Natural killer cell treated with Interleukin-12 subunit alpha and Interleukin-12 subunit beta and Interleukin-15 and Interleukin-18, amount 100 ng/mL, for 72 hours (primary cell): ENCODE data around the gene MUC15. TPM values are rescaled to one million over a fixed set of nuclear protein-coding genes. Genes with fewer than 3 reads are reported as not detected.

Source experiments
- ATAC-seq, 2 donors: fragments of 150-1000 bp; cut with Tn5 transposase in 1 of 2; sonication (Bioruptor Pico), chemical (Tn5 transposase) in 1 of 2; 2 replicates each; pipeline ENCODE4 v1.10.0; 2021
- DNase-seq: peaks from one replicate; pipeline ENCODE4 v3.0.0; 2022; ENCODE audit warnings: low spot score
- H3K27ac Mint-ChIP-seq, 2 donors: 1 replicate in 1 of 2; 2 replicates in 1 of 2; pipeline ENCODE4 v1.8.0; 2022; ENCODE audit warnings: mixed read lengths in 2 of 2, mild to moderate bottlenecking in 1 of 2, moderate library complexity in 1 of 2
- H3K27me3 Mint-ChIP-seq, 2 donors: 1 replicate in 1 of 2; 2 replicates in 1 of 2; pipeline ENCODE4 v1.8.0; 2022; ENCODE audit warnings: mixed read lengths in 2 of 2
- H3K36me3 Mint-ChIP-seq: one replicate; pipeline ENCODE4 v1.8.0; 2022; ENCODE audit warnings: mixed read lengths
- H3K4me1 Mint-ChIP-seq, 2 donors: 1 replicate in 1 of 2; 2 replicates in 1 of 2; pipeline ENCODE4 v1.8.0; 2022; ENCODE audit warnings: low read depth in 2 of 2, mixed read lengths in 2 of 2, mild to moderate bottlenecking in 1 of 2
- H3K4me3 Mint-ChIP-seq: one replicate; pipeline ENCODE4 v1.8.0; 2022; ENCODE audit warnings: mixed read lengths
- H3K9me3 Mint-ChIP-seq: 2 replicates; pipeline ENCODE4 v1.8.0; 2022; ENCODE audit warnings: mixed read lengths
- total RNA-seq, 2 donors: library from RNA; stranded (reverse); gene quantifications; one replicate each; pipeline ENCODE4 v1.2.3, GENCODE V29; 2022

Gene MUC15
- total RNA-seq, 2 donors from 2014 or later, result not detected

GRCh38 chr11:26553182-26553581 lies 18.9 kb downstream of the MUC15 start:
- H3K36me3 Mint-ChIP-seq, result no peaks in the 10 kb centered on the region
- no peak overlapping the region for H3K27ac Mint-ChIP-seq
- ATAC-seq (no peak), DNase-seq (no peak)
- H3K27me3 Mint-ChIP-seq, result no peaks in the 10 kb centered on the region
- peaks cover 4% of the 10 kb centered on the region for H3K9me3 Mint-ChIP-seq
- H3K4me1 Mint-ChIP-seq, result no peaks in the 10 kb centered on the region
- H3K4me3 Mint-ChIP-seq, result no peak overlapping the region

GRCh38 chr11:26551186-26551801 lies 20.8 kb downstream of the MUC15 start:
- no peaks in the 10 kb centered on the region for H3K4me1 Mint-ChIP-seq
- DNase-seq, result no peak

GRCh38 chr11:26550022-26550421 lies 22.0 kb downstream of the MUC15 start:
- Mint-ChIP-seq H3K36me3 (no peaks in the 10 kb centered on the region), H3K4me1 (no peaks in the 10 kb centered on the region), H3K27ac (no peak overlapping the region), H3K4me3 (no peak overlapping the region), H3K27me3 (no peaks in the 10 kb centered on the region), H3K9me3 (no peaks in the 10 kb centered on the region)
- ATAC-seq (no peak), DNase-seq (no peak)

More at GRCh38 chr11:26551186-26551801, 20.8 kb downstream of the MUC15 start:
- Mint-ChIP-seq H3K27ac (no peak overlapping the region), H3K36me3 (no peaks in the 10 kb centered on the region), H3K4me3 (no peak overlapping the region), H3K9me3 (no peaks in the 10 kb centered on the region), H3K27me3 (no peaks in the 10 kb centered on the region)
- no peak for ATAC-seq

DNA sequence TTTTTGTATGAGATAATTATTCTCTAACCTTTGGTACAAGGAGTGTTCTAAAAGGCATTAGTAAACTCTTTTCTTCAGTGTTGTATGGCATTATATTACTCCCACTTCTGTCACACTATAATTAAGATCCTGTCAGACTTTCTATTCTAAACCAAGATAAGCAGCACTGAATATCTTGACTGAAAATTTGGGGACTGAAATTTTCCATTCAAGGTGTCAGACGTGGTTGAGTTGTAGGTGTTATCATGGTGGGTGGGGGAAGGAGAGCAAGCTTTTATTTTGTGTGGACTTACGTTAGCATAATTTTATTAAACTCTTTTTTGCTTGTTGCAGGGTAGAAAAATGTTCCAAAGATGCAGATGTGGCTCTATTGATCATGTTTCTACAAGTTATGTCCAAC lies 22.9 kb downstream of the MUC15 start:
- no peak overlapping the region for H3K4me3 Mint-ChIP-seq
- no peaks in the 10 kb centered on the region for H3K9me3 Mint-ChIP-seq
- no peaks in the 10 kb centered on the region for H3K4me1 Mint-ChIP-seq
- ATAC-seq (no peak), DNase-seq (no peak)
- no peaks in the 10 kb centered on the region for H3K36me3 Mint-ChIP-seq
- no peak overlapping the region for H3K27ac Mint-ChIP-seq
- H3K27me3 Mint-ChIP-seq, result no peaks in the 10 kb centered on the region

GRCh38 chr11:26541870-26542269 lies 30.2 kb downstream of the MUC15 start:
- Mint-ChIP-seq H3K4me3 (no peak overlapping the region), H3K9me3 (peaks cover 4% of the 10 kb centered on the region), H3K4me1 (no peaks in the 10 kb centered on the region), H3K27me3 (no peaks in the 10 kb centered on the region), H3K27ac (no peak overlapping the region), H3K36me3 (peaks cover 6% of the 10 kb centered on the region)
- DNase-seq, result no peak
- no peak for ATAC-seq

GRCh38 chr11:26539517-26539916 lies 32.5 kb downstream of the MUC15 start:
- H3K27ac Mint-ChIP-seq, result no peak overlapping the region
- DNase-seq (no peak), ATAC-seq (no peak)
- no peaks in the 10 kb centered on the region for H3K4me1 Mint-ChIP-seq
- no peaks in the 10 kb centered on the region for H3K27me3 Mint-ChIP-seq
- H3K9me3 Mint-ChIP-seq, result peaks cover 4% of the 10 kb centered on the region
- no peak overlapping the region for H3K4me3 Mint-ChIP-seq
- peaks cover 6% of the 10 kb centered on the region for H3K36me3 Mint-ChIP-seq

DNA sequence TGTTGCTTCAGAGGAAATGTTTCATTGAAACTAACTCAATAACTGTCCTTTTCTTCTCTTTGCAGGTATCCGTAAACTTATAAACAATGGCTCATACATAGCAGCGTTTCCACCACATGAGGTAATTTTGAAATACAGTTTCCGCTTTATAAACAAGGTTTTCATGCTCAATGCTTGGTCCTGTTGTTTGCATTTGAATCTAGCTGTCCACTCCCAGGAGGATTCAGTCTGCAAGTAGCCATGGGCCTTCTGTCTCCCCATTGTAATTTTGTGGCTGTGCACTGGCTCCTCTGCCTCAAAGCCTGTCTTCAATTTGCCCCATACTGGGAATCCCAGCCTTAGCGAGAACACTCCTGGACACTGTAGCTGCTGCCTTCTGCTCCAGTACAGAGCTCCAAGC lies 34.7 kb downstream of the MUC15 start:
- Mint-ChIP-seq H3K27me3 (no peaks in the 10 kb centered on the region), H3K9me3 (peaks cover 13% of the 10 kb centered on the region), H3K36me3 (peaks cover 11% of the 10 kb centered on the region), H3K27ac (no peak overlapping the region), H3K4me3 (no peak overlapping the region), H3K4me1 (no peaks in the 10 kb centered on the region)
- ATAC-seq, result no peak
- DNase-seq, result no peak

GRCh38 chr11:26527685-26528084 lies 44.4 kb downstream of the MUC15 start:
- Mint-ChIP-seq H3K9me3 (peaks cover 3% of the 10 kb centered on the region), H3K4me1 (no peaks in the 10 kb centered on the region), H3K27me3 (no peaks in the 10 kb centered on the region), H3K27ac (no peak overlapping the region), H3K36me3 (no peaks in the 10 kb centered on the region), H3K4me3 (no peak overlapping the region)
- DNase-seq (no peak), ATAC-seq (no peak)

- Mint-ChIP-seq H3K9me3 (peaks cover 3% of the 10 kb centered on the region), H3K36me3 (no peaks in the 10 kb centered on the region), H3K4me3 (no peak overlapping the region), H3K27me3 (no peaks in the 10 kb centered on the region), H3K4me1 (no peaks in the 10 kb centered on the region), H3K27ac (no peak overlapping the region)
- ATAC-seq (no peak), DNase-seq (no peak)
Measured at GRCh38 chr11:26522912-26523610, 49.0 kb downstream of the MUC15 start.

- Mint-ChIP-seq H3K27me3 (no peaks in the 10 kb centered on the region), H3K36me3 (no peaks in the 10 kb centered on the region), H3K9me3 (peaks cover 3% of the 10 kb centered on the region), H3K4me3 (no peak overlapping the region), H3K4me1 (no peaks in the 10 kb centered on the region), H3K27ac (no peak overlapping the region)
- ATAC-seq, result no peak
- no peak for DNase-seq
Measured at GRCh38 chr11:26519469-26519868, 52.6 kb downstream of the MUC15 start.

- ATAC-seq (no peak), DNase-seq (no peak)
- no peak overlapping the region for H3K4me3 Mint-ChIP-seq
- H3K36me3 Mint-ChIP-seq, result no peaks in the 10 kb centered on the region
- peaks cover 7% of the 10 kb centered on the region for H3K9me3 Mint-ChIP-seq
- no peak overlapping the region for H3K27ac Mint-ChIP-seq
- H3K4me1 Mint-ChIP-seq, result no peaks in the 10 kb centered on the region
- no peaks in the 10 kb centered on the region for H3K27me3 Mint-ChIP-seq
Measured at GRCh38 chr11:26512196-26512595, 59.9 kb downstream of the MUC15 start.

- Mint-ChIP-seq H3K27ac (no peak overlapping the region), H3K9me3 (peaks cover 7% of the 10 kb centered on the region), H3K27me3 (no peaks in the 10 kb centered on the region), H3K36me3 (no peaks in the 10 kb centered on the region), H3K4me1 (no peaks in the 10 kb centered on the region), H3K4me3 (no peak overlapping the region)
- ATAC-seq (no peak), DNase-seq (no peak)
Measured at GRCh38 chr11:26510756-26511155, 61.3 kb downstream of the MUC15 start.

DNA sequence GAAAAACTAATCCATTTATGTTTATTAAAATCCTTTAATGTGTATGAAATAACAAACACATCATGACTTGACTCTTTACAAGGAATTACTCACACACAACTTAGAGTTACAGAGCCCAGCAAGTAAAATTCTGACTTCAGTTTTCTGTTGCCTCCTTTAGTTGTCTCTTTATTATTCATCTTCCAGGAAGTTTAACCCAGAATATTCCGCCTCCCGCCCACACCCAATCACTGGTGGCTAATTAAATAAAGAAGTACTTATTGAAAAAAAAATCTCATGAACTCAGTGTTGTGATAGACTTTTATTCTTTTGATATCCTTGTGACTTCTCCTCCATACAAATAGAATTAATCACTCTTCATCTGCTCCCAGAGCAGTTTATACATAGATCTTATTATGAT lies 61.9 kb downstream of the MUC15 start:
- H3K9me3 Mint-ChIP-seq, result peaks cover 10% of the 10 kb centered on the region
- DNase-seq (no peak), ATAC-seq (no peak)
- H3K4me3 Mint-ChIP-seq, result no peak overlapping the region
- H3K36me3 Mint-ChIP-seq, result peaks cover 2% of the 10 kb centered on the region
- H3K27me3 Mint-ChIP-seq, result no peaks in the 10 kb centered on the region
- H3K4me1 Mint-ChIP-seq, result no peaks in the 10 kb centered on the region
- no peak overlapping the region for H3K27ac Mint-ChIP-seq
